Heart left ventricle (tissue), 16 donors: ENCODE measurements around the gene MIF4GD. TPM values are rescaled to one million over a fixed set of nuclear protein-coding genes. Genes with fewer than 3 reads are reported as not detected.
"Not testable (repeated sequence)": the region's sequence is repeated elsewhere in the genome, so short reads cannot be mapped to it uniquely, and the experiment has no call there.

Source experiments
- ATAC-seq, 4 donors: fragments of 200-7000 bp; cut with Tn5 transposase; one replicate each; pipeline ENCODE4 v1.9.1; 2020 to 2022; ENCODE audit warnings: moderate library complexity in 4 of 4, mild to moderate bottlenecking in 3 of 4, moderate number of reproducible peaks in 1 of 4
- DNase-seq, 5 donors: peaks; one replicate each; pipeline ENCODE4 v3.0.0-alpha.2; 2020
- H3K27ac ChIP-seq, 12 donors: fragments of 200-600 bp; sonication (generic) in 4 of 12; one replicate each; pipeline versions ENCODE4 v1.5.0 to v1.8.0; 2016 to 2022; ENCODE audit warnings: mild to moderate bottlenecking in 2 of 12
- H3K27me3 ChIP-seq, 9 donors: fragments of 200-600 bp; sonication (generic) in 2 of 9; one replicate each; pipeline versions ENCODE4 v1.5.1 to v1.8.0; 2016 to 2022; ENCODE audit warnings: mild to moderate bottlenecking in 3 of 9
- H3K36me3 ChIP-seq, 9 donors: fragments of 200-600 bp; sonication (generic) in 2 of 9; one replicate each; pipeline versions ENCODE4 v1.5.0 to v1.8.0; 2018 to 2022; ENCODE audit warnings: mild to moderate bottlenecking in 2 of 9
- H3K4me1 ChIP-seq, 12 donors: fragments of 200-600 bp; sonication (generic) in 4 of 12; one replicate each; pipeline versions ENCODE4 v1.5.0 to v1.8.0; 2016 to 2022; ENCODE audit warnings: mild to moderate bottlenecking in 3 of 12
- H3K4me3 ChIP-seq, 12 donors: fragments of 200-600 bp; sonication (generic) in 4 of 12; one replicate each; pipeline versions ENCODE4 v1.5.0 to v1.8.0; 2017 to 2022; ENCODE audit warnings: mild to moderate bottlenecking in 9 of 12, moderate library complexity in 4 of 12
- H3K9me3 ChIP-seq, 12 donors: fragments of 200-600 bp; sonication (generic) in 4 of 12; one replicate each; pipeline versions ENCODE4 v1.5.0 to v1.8.0; 2016 to 2022; ENCODE audit warnings: mild to moderate bottlenecking in 1 of 12
- POLR2A ChIP-seq, 2 donors: fragments of 450-650 bp; IDR thresholded peaks; one replicate each; pipeline ENCODE4 v1.6.1; 2017; ENCODE audit warnings: antibody characterized with exemption in 2 of 2, mild to moderate bottlenecking in 2 of 2, moderate library complexity in 2 of 2
- WGBS, 4 donors: extraction: QIAGEN DNeasy Blood & Tissue Kit in 2 of 4; methylation state at CpG; one replicate each; pipeline versions ENCODE4 v1.1.5 to v1.1.7; 2013 to 2018; 5-methylcytosine and 5-hydroxymethylcytosine counted together
- intact Hi-C, 10 donors: fragments of 100-400 bp; cut with DNase I; formaldehyde crosslinking; loops; one replicate each; pipeline versions ENCODE4 v1.11.1 to v1.14.2; 2022
- polyA plus RNA-seq, 2 donors: library from polyadenylated mRNA; stranded (reverse); fragments of 200-250 nt; gene quantifications; one replicate each; pipeline ENCODE4 v1.2.3, GENCODE V29; 2013
- total RNA-seq, 9 donors: library from RNA; depleted of rRNA in 2 of 9; stranded (reverse); fragments of >200 nt in 2 of 9; fragmentation: NEBNext Ultra II Directional in 3 of 9; extraction: Animal tissue kit (Norgen Biotek cat#: 25700) in 3 of 9; gene quantifications; one replicate each; pipeline versions ENCODE4 v1.1.0 to v1.2.4, GENCODE V29; 2016 to 2023
- TF ChIP-seq, protein P1 (sequence below), 12 donors: fragments of 200-600 bp; sonication (generic) in 4 of 12; IDR thresholded peaks; one replicate each; pipeline versions ENCODE4 v1.5.0 to v1.8.0; 2018 to 2022; ENCODE audit warnings: antibody characterized with exemption in 12 of 12, mild to moderate bottlenecking in 5 of 12
- donor health status: ischemic (EF 13 %, LVEDD 7.1; RV severe dilation, severe dysfunction).
- donor health status: healthy with polysubstance abuse.
- donor health status: DM: no; HTN: yes; CAD: no.
- donor health status: DM: no; HTN: no; CAD: no.
- donor health status: ischemic (EF 25% LVEDD 6.9; RV normal size, moderate dysfunction).
- donor health status: ischemic (EF 25% LVEDD 5.7; RV mildly dilated, moderate dysfunction).
- donor health status: healthy.
- donor health status: DM: yes; HTN: yes; CAD: no.
- donor health status: ischemic (EF 35%, LVEDD 5.7; RV mildly dilated, moderate dysfunction).
- donor health status: nonischemic (EF 11% LVEDD 7.7; RV severe dilation, severe dysfunction).
- donor health status: DM: yes; HTN: yes; CAD: no.
- donor health status: PGD.
- donor health status: ischemic (EF 29% LVEDD 5.4; RV normal size, mild dysfunction).
- donor health status: nonischemic (EF 23%, LVEDD 6.1; RV moderate dilation, normal function).

Gene MIF4GD
- total and polyA plus RNA-seq, 11 donors = 8.6 to 34.7 (median 18.6) TPM

DNA sequence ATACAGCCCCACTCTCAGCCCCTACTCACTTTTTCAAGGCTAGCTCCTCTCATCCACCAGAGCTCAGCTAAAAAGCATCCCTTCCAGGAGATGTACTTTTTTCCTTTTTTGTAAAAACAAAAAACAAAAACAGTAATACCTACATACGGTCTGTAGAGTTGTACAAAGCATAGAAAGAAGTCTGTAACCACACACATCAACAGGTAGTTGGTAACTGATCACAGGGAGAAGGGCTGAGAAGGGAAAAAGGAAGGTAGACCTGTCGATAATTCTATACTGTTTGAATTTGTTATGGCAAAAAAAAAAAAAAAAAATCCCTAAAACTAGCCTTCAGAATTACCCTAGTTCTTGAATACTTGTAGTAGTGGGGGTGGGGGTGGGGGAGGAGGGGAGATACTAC is 17.3 kb upstream of the MIF4GD start:
- no peaks in the 10 kb centered on the region for H3K27me3 ChIP-seq
- no peaks in the 10 kb centered on the region for H3K9me3 ChIP-seq
- H3K4me3 ChIP-seq = peak overlapping the region in 10 of 12 donors; percentile 57 to 96 (median 79)
- intact Hi-C loops = loop anchor here in 2 of 10 donors (10.0 kb wide), 2 partner anchors 116 to 226 kb away; partner anchors contain the start of genes CASKIN2 (in 1 of the 2), GRB2 (in 1 of the 2) and TSEN54 (in 1 of the 2)
- peaks cover 0 to 27% (median 11%) of the 10 kb centered on the region in 9 donors for H3K36me3 ChIP-seq
- TF ChIP-seq, protein P1, sequence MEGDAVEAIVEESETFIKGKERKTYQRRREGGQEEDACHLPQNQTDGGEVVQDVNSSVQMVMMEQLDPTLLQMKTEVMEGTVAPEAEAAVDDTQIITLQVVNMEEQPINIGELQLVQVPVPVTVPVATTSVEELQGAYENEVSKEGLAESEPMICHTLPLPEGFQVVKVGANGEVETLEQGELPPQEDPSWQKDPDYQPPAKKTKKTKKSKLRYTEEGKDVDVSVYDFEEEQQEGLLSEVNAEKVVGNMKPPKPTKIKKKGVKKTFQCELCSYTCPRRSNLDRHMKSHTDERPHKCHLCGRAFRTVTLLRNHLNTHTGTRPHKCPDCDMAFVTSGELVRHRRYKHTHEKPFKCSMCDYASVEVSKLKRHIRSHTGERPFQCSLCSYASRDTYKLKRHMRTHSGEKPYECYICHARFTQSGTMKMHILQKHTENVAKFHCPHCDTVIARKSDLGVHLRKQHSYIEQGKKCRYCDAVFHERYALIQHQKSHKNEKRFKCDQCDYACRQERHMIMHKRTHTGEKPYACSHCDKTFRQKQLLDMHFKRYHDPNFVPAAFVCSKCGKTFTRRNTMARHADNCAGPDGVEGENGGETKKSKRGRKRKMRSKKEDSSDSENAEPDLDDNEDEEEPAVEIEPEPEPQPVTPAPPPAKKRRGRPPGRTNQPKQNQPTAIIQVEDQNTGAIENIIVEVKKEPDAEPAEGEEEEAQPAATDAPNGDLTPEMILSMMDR (IDR thresholded peaks at IDR 0.05) = no peak
- no peak for TF ChIP-seq POLR2A (IDR thresholded peaks at IDR 0.05)
- peak overlapping the region in 3 of 12 donors; percentile 85 to 95 (median 95) for H3K27ac ChIP-seq
- peaks cover 0 to 33% (median 4%) of the 10 kb centered on the region in 12 donors for H3K4me1 ChIP-seq
- whole genome bisulfite sequencing, 4 donors = 40 to 54% (median 45%) methylated on average over 2 of the region's 2 CpGs
- no peak for DNase-seq
- no peak for ATAC-seq

DNA sequence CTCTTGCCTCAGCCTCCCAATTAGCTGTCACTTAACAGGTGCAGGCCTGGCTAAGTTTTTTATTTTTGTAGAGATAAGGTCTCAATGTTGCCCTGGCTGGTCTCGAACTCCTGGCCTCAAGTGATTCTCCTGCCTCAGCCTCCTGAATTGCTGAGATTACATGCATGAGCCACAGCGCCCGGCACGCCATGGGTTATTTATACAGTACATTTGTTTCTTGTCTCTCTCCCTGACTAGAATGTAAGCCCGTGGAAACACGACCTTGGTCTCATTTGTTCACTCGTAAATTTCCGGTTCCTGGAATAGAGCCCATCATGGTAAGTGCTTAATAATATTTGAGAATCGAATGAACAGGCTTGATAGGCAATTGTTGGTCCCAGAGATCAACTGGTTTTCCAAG is 16.2 kb upstream of the MIF4GD start:
- DNase-seq (no peak), ATAC-seq (no peak)
- 87 to 90% (median 89%) methylated on average over 9 of the region's 9 CpGs for WGBS, 4 donors
- Histone ChIP-seq H3K4me1 (peaks cover 0 to 26% (median 4%) of the 10 kb centered on the region in 12 donors), H3K27ac (no peak overlapping the region), H3K4me3 (no peak overlapping the region), H3K36me3 (peaks cover 0 to 38% (median 18%) of the 10 kb centered on the region in 9 donors), H3K27me3 (no peaks in the 10 kb centered on the region), H3K9me3 (no peaks in the 10 kb centered on the region)
- intact Hi-C loops = loop anchor here in 2 of 10 donors (10.0 kb wide), 2 partner anchors 118 to 228 kb away; partner anchors contain the start of genes CASKIN2 (in 1 of the 2), GRB2 (in 1 of the 2) and TSEN54 (in 1 of the 2)
- TF ChIP-seq, protein P1 (IDR thresholded peaks at IDR 0.05) = no peak
- TF ChIP-seq POLR2A (IDR thresholded peaks at IDR 0.05) = no peak

DNA sequence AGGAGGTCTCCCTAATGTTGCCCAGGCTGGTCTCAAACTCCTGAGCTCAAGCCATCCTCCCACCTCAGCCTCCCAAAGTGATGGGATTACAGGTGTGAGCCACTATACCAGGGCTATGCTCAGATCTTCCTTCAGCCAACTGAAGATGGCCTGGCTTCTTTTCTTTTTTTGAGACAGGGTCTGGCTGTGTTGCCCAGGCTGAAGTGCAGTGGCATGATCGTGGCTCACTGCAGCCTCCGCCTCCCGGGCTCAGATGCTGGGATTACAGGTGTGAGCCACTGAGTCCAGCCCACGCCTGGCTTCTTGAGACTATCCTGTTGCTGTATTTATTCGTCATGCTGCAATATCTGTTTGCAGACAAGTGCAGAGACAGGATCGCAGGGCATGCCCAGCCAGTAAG is 14.1 kb upstream of the MIF4GD start:
- 80 to 94% (median 85%) methylated on average over 6 of the region's 6 CpGs for WGBS, 4 donors
- intact Hi-C loops = loop anchor here in 2 of 10 donors (10.0 kb wide), 2 partner anchors 120 to 230 kb away; partner anchors contain the start of genes CASKIN2 (in 1 of the 2), GRB2 (in 1 of the 2) and TSEN54 (in 1 of the 2)
- ATAC-seq = no peak

DNA sequence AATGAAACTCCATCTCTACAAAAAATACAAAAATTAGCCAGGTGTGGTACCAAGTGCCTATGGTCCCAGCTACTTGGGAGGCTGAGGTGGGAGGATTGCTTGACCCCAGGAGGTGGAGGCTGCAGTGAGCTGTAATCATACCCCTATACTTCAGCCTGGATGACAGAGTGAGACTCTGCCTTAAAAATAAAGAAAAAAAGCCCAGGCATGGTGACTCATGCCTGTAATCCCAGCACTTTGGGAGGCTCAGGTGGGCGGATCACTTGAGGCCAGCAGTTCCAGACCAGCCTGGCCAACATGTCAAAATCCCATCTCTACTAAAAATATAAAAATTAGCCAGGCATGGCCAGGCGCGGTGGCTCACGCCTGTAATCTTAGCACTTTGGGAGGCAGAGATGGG is 9.2 kb upstream of the MIF4GD start:
- DNase-seq, H3K9me3 ChIP-seq, H3K27ac ChIP-seq, H3K4me1 ChIP-seq, H3K4me3 ChIP-seq, ATAC-seq, H3K27me3 ChIP-seq: not testable (repeated sequence)
- intact Hi-C loops = loop anchor here in 2 of 10 donors (10.0 kb wide), 2 partner anchors 125 to 235 kb away; partner anchors contain the start of genes CASKIN2 (in 1 of the 2), GRB2 (in 1 of the 2) and TSEN54 (in 1 of the 2)
- WGBS, 4 donors = 97 to 98% (median 98%) methylated on average over 4 of the region's 4 CpGs
- H3K36me3 ChIP-seq = peaks cover 0 to 66% (median 25%) of the 10 kb centered on the region in 9 donors

More for the DNA sequence above, 14.1 kb upstream of the MIF4GD start:
- Histone ChIP-seq H3K27me3 (no peaks in the 10 kb centered on the region), H3K36me3 (peaks cover 0 to 57% (median 28%) of the 10 kb centered on the region in 9 donors), H3K9me3 (no peaks in the 10 kb centered on the region), H3K27ac (no peak overlapping the region), H3K4me3 (no peak overlapping the region), H3K4me1 (peaks cover 0 to 15% (median 4%) of the 10 kb centered on the region in 12 donors)
- DNase-seq = no peak
- no peak for TF ChIP-seq POLR2A (IDR thresholded peaks at IDR 0.05)
- TF ChIP-seq, protein P1 (IDR thresholded peaks at IDR 0.05) = no peak
